GM18517 (cell line): Measurements from ENCODE around the gene KREMEN1.
"Not testable (repeated sequence)": the region's sequence is repeated elsewhere in the genome, so short reads cannot be mapped to it uniquely, and the experiment has no call there.

Experiments
- ATAC-seq: cut with Tn5 transposase; IDR thresholded peaks from one replicate; pipeline ENCODE4 v1.9.1; 2021; ENCODE audit warnings: mild to moderate bottlenecking, moderate library complexity; ENCODE audit not compliant: unreplicated experiment

The KREMEN1 gene

GRCh38 chr22:29102300-29102699 is 29.5 kb downstream of the KREMEN1 start:
- ATAC-seq = no peak

- no peak for ATAC-seq
Observed at GRCh38 chr22:29103121-29103520, 30.3 kb downstream of the KREMEN1 start.

GRCh38 chr22:29105468-29105867 is 32.6 kb downstream of the KREMEN1 start:
- ATAC-seq = no peak

- no peak for ATAC-seq
Observed at GRCh38 chr22:29106839-29107238, 34.0 kb downstream of the KREMEN1 start.

GRCh38 chr22:29108137-29108536 is 35.3 kb downstream of the KREMEN1 start:
- ATAC-seq = no peak

- no peak for ATAC-seq
Observed at GRCh38 chr22:29109822-29110221, 37.0 kb downstream of the KREMEN1 start.

- ATAC-seq = no peak
Observed at GRCh38 chr22:29110946-29111345, 38.1 kb downstream of the KREMEN1 start.

- ATAC-seq = no peak
Observed at GRCh38 chr22:29112121-29112520, 39.3 kb downstream of the KREMEN1 start.

GRCh38 chr22:29112681-29113080 is 39.8 kb downstream of the KREMEN1 start:
- no peak for ATAC-seq

- ATAC-seq = no peak
Observed at GRCh38 chr22:29113319-29113718, 40.5 kb downstream of the KREMEN1 start.

- no peak for ATAC-seq
Observed at GRCh38 chr22:29114392-29114791, 41.6 kb downstream of the KREMEN1 start.

GRCh38 chr22:29115682-29116288 is 43.0 kb downstream of the KREMEN1 start:
- ATAC-seq = no peak

- ATAC-seq = no peak
Observed at GRCh38 chr22:29116397-29117123, 43.7 kb downstream of the KREMEN1 start.

GRCh38 chr22:29117799-29118477 is 45.1 kb downstream of the KREMEN1 start:
- ATAC-seq = no peak

GRCh38 chr22:29120098-29120912 is 47.5 kb downstream of the KREMEN1 start:
- not testable (repeated sequence) for ATAC-seq

- ATAC-seq = no peak
Observed at GRCh38 chr22:29121124-29121523, 48.3 kb downstream of the KREMEN1 start.

GRCh38 chr22:29122041-29122440 is 49.2 kb downstream of the KREMEN1 start:
- no peak for ATAC-seq

- ATAC-seq = no peak
Observed at GRCh38 chr22:29124777-29125442, 52.1 kb downstream of the KREMEN1 start.

GRCh38 chr22:29125443-29125778 is 52.6 kb downstream of the KREMEN1 start:
- ATAC-seq = no peak

GRCh38 chr22:29125844-29126243 is 53.0 kb downstream of the KREMEN1 start:
- ATAC-seq = no peak
